22Rv1 (cell line): ENCODE data around the gene MAP7.

Experiments
- H3K27ac ChIP-seq: fragments of 450-650 bp; 2 replicates; pipeline ENCODE4 v1.5.1; 2017
- CTCF ChIP-seq: fragments of 450-650 bp; IDR thresholded peaks from 2 replicates; pipeline ENCODE4 v1.5.1; 2017; ENCODE audit warnings: mild to moderate bottlenecking
- ZFX ChIP-seq: fragments of 450-650 bp; IDR thresholded peaks from 2 replicates; pipeline ENCODE4 v1.6.1; 2017; ENCODE audit warnings: antibody characterized with exemption, borderline replicate concordance

The MAP7 gene

DNA sequence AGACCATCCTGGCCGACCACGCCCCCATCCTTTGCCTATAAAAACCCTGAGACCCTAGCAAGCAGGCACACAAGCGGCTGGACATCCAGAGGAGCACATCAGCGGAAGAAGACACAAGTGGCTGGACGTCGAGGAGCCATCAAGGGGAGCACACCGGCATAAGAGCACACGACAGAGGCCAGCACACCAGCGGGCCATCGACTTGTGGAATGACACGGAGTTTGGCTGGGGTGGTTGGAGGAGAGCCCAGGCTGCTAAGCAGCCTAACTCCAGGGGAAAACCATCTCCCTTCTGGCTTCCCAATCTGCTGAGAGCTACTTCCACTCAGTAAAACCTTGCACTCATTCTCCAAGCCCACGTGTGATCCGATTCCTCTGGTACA lies 215.8 kb downstream of the MAP7 start:
- no peak for TF ChIP-seq ZFX
- no peak for TF ChIP-seq CTCF
- H3K27ac ChIP-seq = no peak overlapping the region

DNA sequence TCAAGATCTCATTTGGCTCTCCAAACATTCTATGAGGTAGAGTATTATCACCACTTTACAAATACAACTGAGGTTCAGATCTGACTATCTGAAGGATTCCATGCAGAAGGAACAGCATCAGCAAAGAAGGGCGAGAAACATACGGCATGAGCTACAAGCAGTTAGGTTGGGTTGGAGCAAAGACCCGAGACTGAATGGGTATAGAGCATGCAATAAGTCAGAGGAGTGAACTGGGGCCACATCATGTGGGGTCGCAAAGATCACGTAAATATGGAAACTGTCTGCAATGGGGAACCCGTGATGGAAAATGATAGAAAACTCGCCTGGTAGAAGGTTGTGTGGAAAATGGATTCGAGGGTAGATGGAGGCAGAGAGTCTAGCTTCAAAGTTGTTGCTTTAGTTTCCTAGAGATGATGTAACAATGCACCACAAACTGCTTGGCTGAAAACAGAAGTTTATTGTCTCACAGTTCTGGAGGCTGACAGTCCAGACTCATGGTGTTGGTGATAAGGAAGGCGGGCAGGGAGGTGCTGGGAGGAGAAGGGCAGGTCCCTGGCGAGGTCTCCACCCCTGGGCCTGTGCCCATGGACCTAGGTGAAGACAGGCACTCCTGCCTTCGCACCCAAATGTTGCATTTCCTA lies 216.3 kb downstream of the MAP7 start:
- TF ChIP-seq ZFX (no peak), CTCF (no peak)
- no peak overlapping the region for H3K27ac ChIP-seq

- TF ChIP-seq CTCF (no peak), ZFX (no peak)
- H3K27ac ChIP-seq = no peak overlapping the region
Observed at GRCh38 chr6:136331461-136331860, 218.8 kb downstream of the MAP7 start.

DNA sequence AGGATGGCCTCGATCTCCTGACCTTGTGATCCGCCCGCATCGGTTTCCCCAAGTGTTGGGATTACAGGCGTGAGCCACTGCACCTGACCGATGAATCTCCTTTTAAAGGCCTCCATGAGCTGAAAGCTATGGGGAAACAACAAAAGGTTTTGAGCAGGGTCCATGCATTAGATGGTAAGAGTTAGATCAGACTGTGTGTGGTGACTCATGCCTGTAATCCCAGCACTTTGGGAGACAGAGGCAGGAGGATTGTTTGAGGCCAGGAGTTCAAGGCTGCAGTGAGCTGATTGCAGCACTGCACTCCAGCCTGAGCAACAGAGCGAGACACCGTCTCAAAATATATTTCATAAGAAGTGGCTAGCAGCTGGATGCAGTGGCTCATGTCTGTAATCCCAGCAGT lies 219.6 kb downstream of the MAP7 start:
- TF ChIP-seq CTCF (no peak), ZFX (no peak)
- no peak overlapping the region for H3K27ac ChIP-seq

DNA sequence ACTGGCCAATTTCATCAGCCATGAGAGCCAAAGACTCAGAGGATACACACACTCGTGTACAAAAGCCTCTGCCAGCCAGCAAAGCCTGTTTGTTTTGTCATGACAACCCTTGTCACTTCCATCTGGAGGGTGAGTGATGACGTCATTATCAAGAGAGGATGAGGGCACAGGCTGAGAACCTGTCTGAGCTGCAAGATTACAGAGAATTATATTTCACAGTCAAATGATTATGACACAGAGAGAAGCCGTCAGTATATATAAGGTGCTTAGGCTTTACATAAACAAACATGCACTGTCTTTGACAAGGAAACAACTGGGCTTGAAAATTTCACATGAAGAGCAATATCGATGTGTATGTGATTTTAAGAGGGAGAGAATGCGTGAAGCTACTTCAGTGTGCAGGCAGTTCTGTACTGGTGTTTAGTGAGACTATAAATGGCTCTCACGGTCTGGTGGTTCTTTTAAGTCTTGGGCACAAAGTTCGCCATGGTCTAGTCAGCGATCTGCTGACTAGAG lies 224.1 kb downstream of the MAP7 start:
- no peak for TF ChIP-seq ZFX
- TF ChIP-seq CTCF = no peak
- no peak overlapping the region for H3K27ac ChIP-seq

DNA sequence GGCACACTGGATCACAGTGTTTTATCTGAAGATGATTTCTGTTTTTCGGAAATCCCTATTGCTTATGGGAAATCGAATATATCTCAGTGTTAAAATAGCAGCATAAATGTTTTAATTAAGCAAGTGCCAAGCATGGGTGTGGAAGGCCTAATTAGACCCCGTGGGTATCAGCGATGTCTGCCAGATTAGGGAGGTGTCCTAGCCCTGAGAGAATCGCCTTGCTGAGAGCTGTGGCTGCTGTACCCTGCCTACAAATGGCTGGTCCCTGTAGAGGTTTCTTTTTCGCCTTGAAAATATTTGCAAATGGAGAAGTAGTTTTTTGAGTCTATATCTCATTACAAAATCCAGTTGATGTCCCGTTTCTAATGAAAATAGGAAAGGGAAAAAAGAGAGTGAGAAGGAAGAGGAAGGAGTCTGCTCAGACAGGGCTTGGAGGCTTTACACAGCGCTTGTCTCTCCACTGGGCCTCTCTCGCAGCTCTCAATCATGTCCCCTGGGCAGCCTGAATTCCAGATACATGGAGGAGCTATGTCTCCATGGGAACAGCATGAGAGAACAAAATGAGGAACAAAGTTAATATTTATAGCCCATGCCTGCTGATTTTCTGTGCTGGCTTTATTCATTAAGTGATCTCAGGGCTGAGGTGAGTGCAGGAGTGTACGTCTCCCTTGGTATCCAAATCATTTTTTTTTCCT lies 225.4 kb downstream of the MAP7 start:
- no peak for TF ChIP-seq ZFX
- TF ChIP-seq CTCF = no peak
- H3K27ac ChIP-seq = no peak overlapping the region

- TF ChIP-seq CTCF (no peak), ZFX (no peak)
- no peak overlapping the region for H3K27ac ChIP-seq
Observed at GRCh38 chr6:136323431-136324112, 226.7 kb downstream of the MAP7 start.
